Thymus (tissue), 11 donors: ENCODE measurements around the gene TMEM17. TPM values are rescaled to one million over a fixed set of nuclear protein-coding genes. Genes with fewer than 3 reads are reported as not detected.

Experiments
- DNase-seq, 9 donors: peaks; one replicate each; pipeline ENCODE4 v3.0.0-alpha.2; 2013; ENCODE audit warnings: low spot score in 9 of 9, low read depth in 6 of 9, missing footprints in 1 of 9
- H3K27ac ChIP-seq, 2 donors: one replicate each; pipeline ENCODE4 v1.5.1; 2013; ENCODE audit warnings: control low read depth in 1 of 2, low read depth in 1 of 2, low read length in 1 of 2, mild to moderate bottlenecking in 1 of 2, moderate library complexity in 1 of 2
- H3K27me3 ChIP-seq, 2 donors: one replicate each; pipeline ENCODE4 v1.5.1; 2013; ENCODE audit warnings: low read length in 1 of 2; ENCODE audit not compliant: control insufficient read depth in 2 of 2, insufficient read depth in 1 of 2
- H3K36me3 ChIP-seq, 2 donors: one replicate each; pipeline ENCODE4 v1.5.1; 2013; ENCODE audit warnings: low read length in 1 of 2, mild to moderate bottlenecking in 1 of 2, moderate library complexity in 1 of 2; ENCODE audit not compliant: control insufficient read depth in 2 of 2, insufficient read depth in 2 of 2
- H3K4me1 ChIP-seq, 2 donors: one replicate each; pipeline ENCODE4 v1.5.1; 2013; ENCODE audit warnings: low read length in 2 of 2; ENCODE audit not compliant: control insufficient read depth in 2 of 2, insufficient read depth in 2 of 2
- H3K4me3 ChIP-seq, 2 donors: one replicate each; pipeline ENCODE4 v1.5.1; 2013; ENCODE audit warnings: low read length in 2 of 2, control low read depth in 1 of 2, mild to moderate bottlenecking in 1 of 2
- H3K9me3 ChIP-seq, 2 donors: one replicate each; pipeline ENCODE4 v1.5.1; 2013; ENCODE audit warnings: low read length in 1 of 2, mild to moderate bottlenecking in 1 of 2; ENCODE audit not compliant: control insufficient read depth in 2 of 2, insufficient read depth in 1 of 2
- WGBS: extraction: QIAGEN DNeasy Blood & Tissue Kit; methylation state at CpG from one replicate; pipeline ENCODE4 v1.1.7; 2013; 5-methylcytosine and 5-hydroxymethylcytosine counted together
- polyA plus RNA-seq: library from polyadenylated mRNA; stranded (reverse); fragments of 200-250 nt; gene quantifications from one replicate; pipeline ENCODE4 v1.2.3, GENCODE V29; 2013
- total RNA-seq: library from RNA; stranded (reverse); fragments of 120-200 nt; gene quantifications from one replicate; pipeline ENCODE4 v1.2.4, GENCODE V29; 2013
- donor health status: healthy.

The TMEM17 gene
- total and polyA plus RNA-seq, 2 donors: 1.0 to 1.9 TPM

DNA sequence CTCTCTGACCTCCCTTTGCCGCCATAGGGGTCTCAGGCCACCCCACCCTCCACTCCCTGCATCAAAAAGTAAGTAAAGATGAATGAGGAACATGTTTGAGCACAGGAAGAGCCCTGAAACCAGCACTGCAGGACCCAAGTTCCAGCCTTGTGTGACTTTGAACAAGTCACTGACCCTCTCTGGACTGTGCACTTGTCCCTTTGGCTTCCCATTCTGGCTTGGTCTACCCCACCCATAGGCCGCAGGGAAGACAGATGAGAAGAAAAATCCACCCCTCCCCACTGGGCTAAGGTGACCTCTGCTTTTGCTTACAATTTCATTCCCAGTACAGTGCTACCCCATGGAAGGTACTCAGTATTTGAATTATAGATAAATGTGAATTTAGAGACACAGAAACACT lies 43.8 kb downstream of the TMEM17 start:
- DNase-seq: no peak
- Histone ChIP-seq H3K4me3 (no peak overlapping the region), H3K36me3 (no peaks in the 10 kb centered on the region), H3K9me3 (no peaks in the 10 kb centered on the region), H3K27ac (no peak overlapping the region), H3K4me1 (peaks cover 3 to 11% of the 10 kb centered on the region in 2 donors), H3K27me3 (peaks cover 0 to 4% of the 10 kb centered on the region in 2 donors)
- WGBS: 95% methylated on average over 2 of the region's 2 CpGs

GRCh38 chr2:62461707-62462106 lies 44.3 kb downstream of the TMEM17 start:
- Histone ChIP-seq H3K36me3 (no peaks in the 10 kb centered on the region), H3K4me3 (no peak overlapping the region), H3K4me1 (peaks cover 3 to 14% of the 10 kb centered on the region in 2 donors), H3K27ac (no peak overlapping the region), H3K27me3 (peaks cover 0 to 6% of the 10 kb centered on the region in 2 donors), H3K9me3 (no peaks in the 10 kb centered on the region)
- WGBS: 95% methylated on average over 4 of the region's 4 CpGs
- DNase-seq: no peak

DNA sequence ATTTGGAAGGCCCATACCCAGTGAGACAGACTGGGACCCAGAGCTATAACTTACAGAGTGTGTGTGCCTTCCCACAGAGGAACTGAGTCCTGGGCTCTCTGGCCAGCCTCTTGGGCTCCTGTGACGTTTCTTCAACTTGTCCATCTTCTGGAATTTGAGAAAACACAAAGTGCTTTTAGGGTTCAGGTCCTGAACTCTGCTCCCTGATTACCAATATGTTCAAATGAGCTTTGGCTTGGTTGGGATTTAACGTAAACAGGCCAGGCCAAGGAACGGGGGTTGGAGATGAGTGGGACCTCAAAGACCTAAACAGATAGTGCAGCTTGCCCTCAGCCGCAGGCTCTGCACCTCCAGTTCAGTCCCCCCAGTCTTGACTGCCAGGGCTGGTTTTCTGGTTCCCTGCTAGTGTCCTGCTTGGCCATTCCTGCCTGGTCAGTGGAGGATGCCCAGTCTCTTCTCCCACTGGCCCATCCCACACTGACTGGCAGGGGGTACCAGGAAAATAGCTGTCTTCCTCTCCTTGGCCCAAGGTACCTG lies 44.9 kb downstream of the TMEM17 start:
- no peak overlapping the region for H3K4me3 ChIP-seq
- no peaks in the 10 kb centered on the region for H3K9me3 ChIP-seq
- peaks cover 3 to 10% of the 10 kb centered on the region in 2 donors for H3K4me1 ChIP-seq
- H3K27me3 ChIP-seq: peaks cover 0 to 9% of the 10 kb centered on the region in 2 donors
- no peaks in the 10 kb centered on the region for H3K36me3 ChIP-seq
- WGBS: 75% methylated on average over 4 of the region's 4 CpGs
- no peak overlapping the region for H3K27ac ChIP-seq
- DNase-seq: no peak

GRCh38 chr2:62460175-62460574 lies 45.8 kb downstream of the TMEM17 start:
- 90% methylated on average over 5 of the region's 5 CpGs for WGBS
- H3K9me3 ChIP-seq: no peaks in the 10 kb centered on the region
- H3K27me3 ChIP-seq: peaks cover 0 to 9% of the 10 kb centered on the region in 2 donors
- no peak overlapping the region for H3K27ac ChIP-seq
- H3K36me3 ChIP-seq: no peaks in the 10 kb centered on the region
- no peak for DNase-seq
- H3K4me3 ChIP-seq: no peak overlapping the region
- H3K4me1 ChIP-seq: peaks cover 3 to 10% of the 10 kb centered on the region in 2 donors

DNA sequence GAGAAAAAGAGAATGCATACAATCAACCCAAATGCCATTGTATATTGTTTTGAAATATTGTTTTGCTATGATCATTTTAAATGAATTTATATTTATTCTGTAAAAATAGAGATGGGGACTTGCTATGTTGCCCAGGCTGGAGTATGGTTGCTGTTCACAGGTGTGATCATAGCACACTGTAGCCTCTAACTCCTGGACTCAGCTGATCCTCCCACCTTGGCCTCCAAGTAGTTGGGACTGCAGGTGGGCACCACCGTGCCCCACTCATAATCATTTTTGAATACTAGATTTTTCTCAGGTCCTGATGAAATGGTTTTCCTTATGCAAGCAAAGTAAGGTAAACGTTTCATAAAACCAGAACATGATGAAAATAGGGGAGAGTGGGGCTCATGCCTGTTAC lies 46.3 kb downstream of the TMEM17 start:
- Histone ChIP-seq H3K36me3 (no peaks in the 10 kb centered on the region), H3K4me3 (no peak overlapping the region), H3K4me1 (peaks cover 3 to 10% of the 10 kb centered on the region in 2 donors), H3K9me3 (no peaks in the 10 kb centered on the region), H3K27me3 (peaks cover 0 to 9% of the 10 kb centered on the region in 2 donors), H3K27ac (no peak overlapping the region)
- DNase-seq: no peak
- 71% methylated on average over 2 of the region's 2 CpGs for WGBS

GRCh38 chr2:62459106-62459505 lies 46.9 kb downstream of the TMEM17 start:
- no peak for DNase-seq
- 95% methylated on average over 3 of the region's 3 CpGs for WGBS
- no peak overlapping the region for H3K4me3 ChIP-seq

GRCh38 chr2:62458671-62459081 lies 47.3 kb downstream of the TMEM17 start:
- DNase-seq: no peak
- H3K4me3 ChIP-seq: no peak overlapping the region
- H3K27me3 ChIP-seq: peaks cover 0 to 9% of the 10 kb centered on the region in 2 donors
- no peak overlapping the region for H3K27ac ChIP-seq
- peaks cover 3 to 10% of the 10 kb centered on the region in 2 donors for H3K4me1 ChIP-seq
- no peaks in the 10 kb centered on the region for H3K9me3 ChIP-seq
- no peaks in the 10 kb centered on the region for H3K36me3 ChIP-seq
- WGBS: 95% methylated on average over 6 of the region's 6 CpGs

More at GRCh38 chr2:62459106-62459505, 46.9 kb downstream of the TMEM17 start:
- H3K36me3 ChIP-seq: no peaks in the 10 kb centered on the region
- no peaks in the 10 kb centered on the region for H3K9me3 ChIP-seq
- H3K4me1 ChIP-seq: peaks cover 3 to 10% of the 10 kb centered on the region in 2 donors
- no peak overlapping the region for H3K27ac ChIP-seq
- peaks cover 0 to 9% of the 10 kb centered on the region in 2 donors for H3K27me3 ChIP-seq

DNA sequence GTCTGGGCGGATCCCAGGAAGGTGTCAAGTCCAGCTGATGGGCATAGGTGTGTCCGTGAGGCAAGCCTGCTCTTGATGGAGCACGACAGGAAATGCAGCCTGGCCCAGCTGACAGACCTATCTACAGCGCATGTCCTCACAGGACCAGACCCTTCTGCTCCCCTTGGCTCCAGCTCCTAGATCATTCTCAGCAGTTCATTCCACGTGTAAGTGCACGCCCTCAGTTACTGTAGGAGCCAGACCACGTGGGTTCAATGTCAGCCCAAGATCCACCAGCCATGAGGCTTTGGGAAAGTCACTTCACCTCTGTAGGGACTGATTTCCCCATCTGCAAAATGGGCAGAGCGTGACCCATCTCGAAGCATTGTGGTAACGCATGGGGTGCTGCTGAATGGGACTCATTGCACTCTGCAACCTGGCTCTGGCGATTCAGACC lies 47.8 kb downstream of the TMEM17 start:
- Histone ChIP-seq H3K27me3 (peaks cover 0 to 9% of the 10 kb centered on the region in 2 donors), H3K36me3 (no peaks in the 10 kb centered on the region), H3K9me3 (no peaks in the 10 kb centered on the region), H3K4me1 (peaks cover 3 to 10% of the 10 kb centered on the region in 2 donors), H3K4me3 (no peak overlapping the region), H3K27ac (no peak overlapping the region)
- peak in 1 of 9 donors; percentile 10 for DNase-seq
- WGBS: 97% methylated on average over 11 of the region's 11 CpGs

GRCh38 chr2:62457556-62457955 lies 48.4 kb downstream of the TMEM17 start:
- Histone ChIP-seq H3K9me3 (no peaks in the 10 kb centered on the region), H3K27ac (peak overlapping the region in 1 of 2 donors; percentile 18), H3K4me3 (peak overlapping the region; percentile 43 to 57), H3K4me1 (peaks cover 3 to 10% of the 10 kb centered on the region in 2 donors), H3K27me3 (peaks cover 0 to 9% of the 10 kb centered on the region in 2 donors), H3K36me3 (no peaks in the 10 kb centered on the region)
- no peak for DNase-seq
- WGBS: 71% methylated on average over 11 of the region's 11 CpGs
